B cell (primary cell): ENCODE measurements around the gene CCNYL1. TPM values are rescaled to one million over a fixed set of nuclear protein-coding genes. Genes with fewer than 3 reads are reported as not detected.

Experiments
- ATAC-seq: fragments of 200-7000 bp; cut with Tn5 transposase; one replicate; pipeline ENCODE4 v1.10.0; 2021; ENCODE audit warnings: low read depth, mild to moderate bottlenecking, moderate number of reproducible peaks, moderate library complexity
- CTCF ChIA-PET: fragments of 350-600 bp; sonication (Branson Sonifier 250); formaldehyde crosslinking; loops from one replicate; lab custom pipeline; 2021; ENCODE audit warnings: antibody characterized with exemption, inconsistent platforms; lab: Charles Lee
- POLR2A ChIA-PET: fragments of 350-600 bp; sonication (Branson Sonifier 250); formaldehyde crosslinking; loops from one replicate; lab custom pipeline; 2021; ENCODE audit warnings: antibody characterized with exemption; lab: Charles Lee
- DNase-seq: peaks from one replicate; pipeline ENCODE4 v3.0.0; 2013
- H2AFZ ChIP-seq: 2 replicates; pipeline ENCODE4 v1.6.1; 2012; ENCODE audit warnings: mild to moderate bottlenecking, low read depth, low read length; ENCODE audit not compliant: insufficient read depth, poor library complexity, severe bottlenecking
- H3K27ac ChIP-seq, 2 donors: 1 replicate in 1 of 2; 2 replicates in 1 of 2; pipeline ENCODE4 v1.5.1; 2012 to 2013; ENCODE audit warnings: low read length in 2 of 2, mild to moderate bottlenecking in 2 of 2, moderate library complexity in 1 of 2
- H3K27me3 ChIP-seq, 4 experiments: fragments of 200-600 bp in 1 of 4; sonication (generic) in 1 of 4; replicated peaks in 1 of 4; 1 replicate in 2 of 4; 2 replicates in 2 of 4; pipeline versions ENCODE4 v1.6.1 to v1.7.0; 2013 to 2016; ENCODE audit warnings: low read length in 3 of 4, mild to moderate bottlenecking in 2 of 4, mixed read lengths in 1 of 4, moderate library complexity in 1 of 4; ENCODE audit not compliant: insufficient read depth in 4 of 4, control insufficient read depth in 3 of 4; ENCODE audit errors: control extremely low read depth in 1 of 4
- H3K36me3 ChIP-seq, 2 experiments: replicated peaks in 1 of 2; 1 replicate in 1 of 2; 2 replicates in 1 of 2; pipeline versions ENCODE4 v1.6.1 to v1.7.1; 2013; ENCODE audit warnings: low read length in 1 of 2; ENCODE audit not compliant: insufficient read depth in 2 of 2, control insufficient read depth in 1 of 2; ENCODE audit errors: control extremely low read depth in 1 of 2, extremely low read depth in 1 of 2
- H3K4me1 ChIP-seq, 2 donors: fragments of 200-600 bp in 1 of 2; sonication (generic) in 1 of 2; 1 replicate in 1 of 2; 2 replicates in 1 of 2; pipeline versions ENCODE4 v1.5.1 to v1.6.1; 2013 to 2017; ENCODE audit warnings: low read length in 2 of 2; ENCODE audit not compliant: control insufficient read depth in 2 of 2, insufficient read depth in 2 of 2
- H3K4me2 ChIP-seq: replicated peaks from 2 replicates; pipeline ENCODE3; 2012; ENCODE audit warnings: mild to moderate bottlenecking, low read depth, low read length; ENCODE audit not compliant: poor library complexity, severe bottlenecking
- H3K4me3 ChIP-seq, 5 experiments: fragments of 200-600 bp in 1 of 5; sonication (generic) in 1 of 5; 1 replicate in 3 of 5; 2 replicates in 2 of 5; pipeline versions ENCODE4 v1.5.1 to v1.7.0; 2011 to 2016; ENCODE audit warnings: low read length in 4 of 5, mild to moderate bottlenecking in 4 of 5, low read depth in 2 of 5, control low read depth in 1 of 5, moderate library complexity in 1 of 5; ENCODE audit not compliant: insufficient read depth in 1 of 5; ENCODE audit errors: control extremely low read depth in 1 of 5, extremely low read depth in 1 of 5
- H3K79me2 ChIP-seq: fragments of 200-600 bp; sonication (generic); one replicate; pipeline ENCODE4 v1.6.0; 2016; ENCODE audit warnings: low read length; ENCODE audit not compliant: control insufficient read depth, insufficient read depth
- H3K9ac ChIP-seq: fragments of 200-600 bp; sonication (generic); 2 replicates; pipeline ENCODE4 v1.6.1; 2017; ENCODE audit warnings: mild to moderate bottlenecking, low read length, moderate library complexity
- H3K9me3 ChIP-seq, 3 donors: one replicate each; pipeline versions ENCODE4 v1.6.1 to v1.7.1; 2013; ENCODE audit warnings: low read length in 2 of 3; ENCODE audit not compliant: control insufficient read depth in 2 of 3, insufficient read depth in 1 of 3; ENCODE audit errors: control extremely low read depth in 1 of 3
- H4K20me1 ChIP-seq: 2 replicates; pipeline ENCODE4 v1.6.0; 2012; ENCODE audit warnings: mild to moderate bottlenecking, low read length; ENCODE audit not compliant: insufficient read depth, control insufficient read depth, poor library complexity, severe bottlenecking
- H3K27ac Mint-ChIP-seq: one replicate; pipeline ENCODE4 v1.8.0; 2021; ENCODE audit warnings: mixed read lengths
- H3K27me3 Mint-ChIP-seq: one replicate; pipeline ENCODE4 v1.8.0; 2021; ENCODE audit warnings: mixed read lengths
- H3K4me1 Mint-ChIP-seq: one replicate; pipeline ENCODE4 v1.8.0; 2021; ENCODE audit warnings: mixed read lengths
- H3K4me3 Mint-ChIP-seq: one replicate; pipeline ENCODE4 v1.8.0; 2021; ENCODE audit warnings: mixed read lengths
- H3K9me3 Mint-ChIP-seq: one replicate; pipeline ENCODE4 v1.8.0; 2022; ENCODE audit warnings: mixed read lengths; ENCODE audit not compliant: insufficient read depth
- CTCF ChIP-seq: fragments of 200-600 bp; IDR thresholded peaks from one replicate; pipeline ENCODE4 v1.8.0; 2022; ENCODE audit warnings: antibody characterized with exemption, mild to moderate bottlenecking
- EZH2 ChIP-seq: IDR thresholded peaks from 2 replicates; pipeline ENCODE4 v1.6.1; 2012; ENCODE audit warnings: borderline replicate concordance, low read depth, mild to moderate bottlenecking, moderate library complexity, low read length; ENCODE audit not compliant: insufficient read depth, poor library complexity, severe bottlenecking
- WGBS: methylation state at CpG from one replicate; pipeline ENCODE4 v1.1.5; 2013; ENCODE audit warnings: missing lambda C conversion rate; ENCODE audit not compliant: insufficient coverage; 5-methylcytosine and 5-hydroxymethylcytosine counted together
- intact Hi-C: fragments of 100-400 bp; cut with micrococcal nuclease; formaldehyde crosslinking; loops from one replicate; pipeline ENCODE4 v1.10.0; 2022
- polyA plus RNA-seq: library from polyadenylated mRNA; depleted of rRNA; stranded (reverse); fragments of >200 nt; gene quantifications from 2 replicates; pipeline ENCODE4 v1.2.3, GENCODE V29; 2012
- total RNA-seq, 2 donors: library from RNA; stranded (reverse); fragments of 120-200 nt in 1 of 2; gene quantifications; 1 replicate in 1 of 2; 2 replicates in 1 of 2; pipeline versions ENCODE4 v1.2.3 to v1.2.4, GENCODE V29; 2013 to 2022

The CCNYL1 gene
- total and polyA plus RNA-seq, 2 donors (not counting 1 experiment from before 2014, with no cell fraction given), result 8.6 to 14.2 TPM

DNA sequence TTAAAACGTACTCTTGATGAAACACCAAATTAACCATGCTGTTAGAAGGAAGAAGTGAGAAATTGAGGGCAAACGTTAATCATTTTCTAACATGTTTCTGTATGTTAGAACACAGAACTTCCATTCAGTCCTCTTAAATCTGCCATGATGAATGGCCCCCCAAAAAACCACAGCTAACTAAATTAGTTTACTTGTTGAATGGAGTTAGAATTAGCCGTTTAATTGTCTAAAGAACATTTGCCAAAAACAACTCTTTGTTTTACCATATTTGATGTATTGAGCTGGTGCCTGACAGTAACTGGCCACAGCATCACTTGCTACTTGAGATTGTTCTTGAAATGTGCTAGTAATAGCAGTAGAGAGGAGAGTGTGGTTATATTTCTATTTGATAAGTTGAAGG is 12.7 kb downstream of the CCNYL1 start:
- Histone ChIP-seq H3K9me3 (no peaks in the 10 kb centered on the region), H3K4me3 (no peak overlapping the region), H3K27ac (peak overlapping the region in 1 of 2 donors; percentile 65), H3K79me2 (peaks cover 29% of the 10 kb centered on the region), H3K4me2 (no peak overlapping the region), H3K4me1 (peaks cover 20 to 27% of the 10 kb centered on the region in 2 donors), H4K20me1 (no peaks in the 10 kb centered on the region), H2AFZ (peak overlapping the region; percentile 9), H3K9ac (no peak overlapping the region), H3K27me3 (no peaks in the 10 kb centered on the region), H3K36me3 (no peaks in the 10 kb centered on the region)
- ChIA-PET CTCF (no interaction called here), POLR2A (no interaction called here)
- Mint-ChIP-seq H3K27me3 (no peaks in the 10 kb centered on the region), H3K4me1 (peaks cover 41% of the 10 kb centered on the region), H3K27ac (peak overlapping the region; percentile 28), H3K4me3 (no peak overlapping the region), H3K9me3 (no peaks in the 10 kb centered on the region)
- intact Hi-C loops, result no loop called here
- ATAC-seq (no peak), DNase-seq (no peak)
- WGBS, result no CpG with 5 or more reads among the region's 3 CpGs
- no peak for TF ChIP-seq EZH2
- no peak for TF ChIP-seq CTCF

DNA sequence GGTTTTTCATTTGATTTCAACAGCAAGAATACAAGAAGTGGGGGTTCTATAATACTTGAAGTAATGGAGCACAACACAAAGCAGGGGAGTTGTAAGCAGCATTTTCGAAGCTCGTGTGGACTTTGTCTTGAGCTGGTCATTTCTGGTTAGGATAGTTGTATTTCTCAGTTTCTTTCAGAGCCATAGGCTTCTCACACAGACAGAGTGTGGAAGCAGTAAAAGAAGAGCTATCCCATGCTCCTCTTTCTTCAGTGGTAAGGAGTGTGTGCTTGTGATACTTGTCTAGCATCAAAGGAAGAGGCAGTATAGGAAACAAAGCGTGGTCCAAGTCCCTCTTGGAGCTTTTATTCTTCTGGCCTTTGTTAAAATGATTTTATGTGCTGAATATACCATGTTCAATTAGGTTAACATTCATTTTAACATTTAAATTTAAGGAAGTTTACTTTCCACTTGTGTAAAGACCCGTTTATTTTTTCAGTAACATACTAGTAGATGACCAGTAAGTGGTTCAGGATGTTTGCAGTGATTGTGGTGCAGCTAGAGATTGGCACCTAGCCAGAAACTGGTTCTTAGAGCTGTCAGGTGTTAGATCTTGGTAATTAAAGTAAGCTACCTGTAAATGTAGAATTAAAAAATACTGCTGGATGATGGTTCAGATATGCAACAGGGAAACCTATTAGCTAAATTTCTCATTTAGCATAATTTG is 14.6 kb downstream of the CCNYL1 start:
- Histone ChIP-seq H3K4me2 (peak overlapping the region; percentile 65), H3K9me3 (no peaks in the 10 kb centered on the region), H3K79me2 (peaks cover 24% of the 10 kb centered on the region), H3K27ac (peak overlapping the region in 1 of 2 donors; percentile 67), H3K36me3 (no peaks in the 10 kb centered on the region), H3K9ac (no peak overlapping the region), H3K4me3 (no peak overlapping the region), H2AFZ (no peak overlapping the region), H3K27me3 (no peaks in the 10 kb centered on the region), H3K4me1 (peaks cover 20 to 27% of the 10 kb centered on the region in 2 donors), H4K20me1 (no peaks in the 10 kb centered on the region)
- 94% methylated on average over 2 of the region's 4 CpGs for WGBS
- Mint-ChIP-seq H3K4me1 (peaks cover 37% of the 10 kb centered on the region), H3K27me3 (no peaks in the 10 kb centered on the region), H3K9me3 (no peaks in the 10 kb centered on the region), H3K27ac (peak overlapping the region; percentile 56), H3K4me3 (no peak overlapping the region)
- peak; percentile 41 for DNase-seq
- no peak for ATAC-seq
- ChIA-PET POLR2A (interaction anchor here (0.6 kb wide), 1 partner anchor 11 kb away, joined by 4 read pairs; no protein-coding TSS in a partner anchor), CTCF (interaction anchor here (0.9 to 2.5 kb wide), 7 partner anchors 11 to 315 kb away, joined by 3 to 19 read pairs (median 4); no protein-coding TSS in a partner anchor)
- intact Hi-C loops, result loop anchor here (5.0 kb wide), 1 partner anchor 99 kb away; the partner anchor contains the start of gene METTL21A
- TF ChIP-seq CTCF (no peak), EZH2 (no peak)
